ENCODE data around the gene CFAP53. TPM values are rescaled to one million over a fixed set of nuclear protein-coding genes. Genes with fewer than 3 reads are reported as not detected.
"Not testable (repeated sequence)": the region's sequence is repeated elsewhere in the genome, so short reads cannot be mapped to it uniquely, and the experiment has no call there.

Gene CFAP53
- total RNA-seq, 1 experiment from 2014 or later: 0.34 TPM

DNA sequence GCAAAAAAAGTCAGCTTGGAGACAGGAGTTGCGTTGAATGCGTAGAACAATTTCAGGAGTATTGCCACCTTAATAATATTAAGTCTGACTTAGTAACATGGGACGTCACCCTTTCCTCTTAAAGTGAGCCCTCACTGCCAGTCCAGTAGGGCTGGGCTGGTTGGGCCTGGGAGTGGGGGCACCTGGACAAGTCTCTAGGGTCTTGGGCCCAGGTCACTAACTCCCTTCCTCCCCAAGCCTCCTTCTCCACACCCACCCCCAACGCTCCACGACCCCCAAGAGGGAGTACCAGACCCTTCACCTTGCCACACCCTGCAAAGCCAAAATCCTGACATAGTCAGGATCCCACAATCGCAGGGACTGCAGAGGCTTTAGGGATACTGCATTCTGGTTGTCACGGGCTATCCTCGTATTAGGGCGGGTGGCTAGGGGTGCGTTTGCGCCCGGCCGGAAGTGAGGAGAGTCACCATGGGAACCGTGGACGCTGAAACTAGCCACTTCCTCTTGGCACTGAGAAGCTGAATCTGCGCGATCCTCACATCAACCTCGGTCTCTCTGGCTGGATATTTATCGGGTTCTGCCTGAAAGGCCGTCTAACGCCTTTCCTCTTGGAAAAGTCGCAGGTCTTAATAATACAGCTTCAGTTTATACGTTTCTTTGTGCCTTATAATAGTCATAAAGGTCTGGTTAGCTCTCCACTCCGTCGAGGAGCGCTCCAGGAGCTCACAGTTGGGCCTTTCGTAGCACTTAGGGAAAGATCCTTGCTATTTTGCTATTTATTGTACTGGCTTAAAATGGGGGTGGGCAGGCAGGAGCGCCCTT lies 31.5 kb upstream of the CFAP53 start:
- H3K27me3 ChIP-seq (ENCODE audit: low read length): no peaks in the 10 kb centered on the region
- H3K9me3 ChIP-seq (ENCODE audit: low read length): no peaks in the 10 kb centered on the region
- peak overlapping the region; percentile 78 for H3K4me2 ChIP-seq (ENCODE audit: low read depth, low read length, poor library complexity, severe bottlenecking)
- H3K79me2 ChIP-seq (ENCODE audit: low read length): no peaks in the 10 kb centered on the region
- H3K4me3 ChIP-seq (ENCODE audit: low read length): peak overlapping the region; percentile 63
- no peaks in the 10 kb centered on the region for H3K36me3 ChIP-seq (ENCODE audit: insufficient read depth, low read length)
- H3K27ac ChIP-seq (ENCODE audit: low read length): no peak overlapping the region
- DNase-seq: peak; percentile 95
- peaks cover 16% of the 10 kb centered on the region for H3K4me1 ChIP-seq (ENCODE audit: low read length)
- no peaks in the 10 kb centered on the region for H3K9me2 ChIP-seq (replicated peaks; ENCODE audit: insufficient read depth, low read length)
- H3K9ac ChIP-seq (ENCODE audit: low read length): peak overlapping the region; percentile 66
- H2AFZ ChIP-seq (ENCODE audit: low read length): peak overlapping the region; percentile 90
- H4K20me1 ChIP-seq (ENCODE audit: insufficient read depth, low read depth, low read length): no peaks in the 10 kb centered on the region

GRCh38 chr18:50293039-50293438 lies 26.7 kb upstream of the CFAP53 start:
- H3K9me3 ChIP-seq (ENCODE audit: low read length): no peaks in the 10 kb centered on the region

DNA sequence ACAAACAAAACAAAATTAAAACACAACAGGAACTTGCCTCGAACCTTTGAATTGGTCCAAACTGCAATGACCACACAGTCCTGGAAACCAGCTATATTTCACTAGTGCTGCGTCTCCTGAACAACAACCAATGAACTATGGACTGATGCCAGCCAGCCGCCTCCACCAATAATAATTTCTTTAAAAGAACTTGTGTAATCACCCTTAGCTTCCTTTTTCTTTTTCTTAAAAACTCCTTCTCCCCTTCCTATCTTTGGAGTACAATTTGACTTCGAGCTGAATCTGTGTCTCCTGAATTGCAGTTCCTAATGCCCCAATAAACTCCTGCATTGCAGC lies 22.8 kb upstream of the CFAP53 start:
- H3K4me3 ChIP-seq (ENCODE audit: low read length): no peak overlapping the region
- DNase-seq: no peak
- H2AFZ ChIP-seq (ENCODE audit: low read length): 0 out of 2 replicates have a peak overlapping the region, but pooled peaks have one; percentile 30
- peaks cover 15% of the 10 kb centered on the region for H3K4me1 ChIP-seq (ENCODE audit: low read length)
- H3K27me3 ChIP-seq (ENCODE audit: low read length): no peaks in the 10 kb centered on the region
- no peak overlapping the region for H3K9ac ChIP-seq (ENCODE audit: low read length)
- no peak overlapping the region for H3K27ac ChIP-seq (ENCODE audit: low read length)
- H3K9me2 ChIP-seq (replicated peaks; ENCODE audit: insufficient read depth, low read length): no peaks in the 10 kb centered on the region
- H3K36me3 ChIP-seq (ENCODE audit: insufficient read depth, low read length): 0 out of 2 replicates have a peak, but pooled peaks cover 6% of the 10 kb centered on the region
- peaks cover 21% of the 10 kb centered on the region for H3K79me2 ChIP-seq (ENCODE audit: low read length)
- no peaks in the 10 kb centered on the region for H3K9me3 ChIP-seq (ENCODE audit: low read length)
- H3K4me2 ChIP-seq (ENCODE audit: low read depth, low read length, poor library complexity, severe bottlenecking): no peak overlapping the region
- H4K20me1 ChIP-seq (ENCODE audit: insufficient read depth, low read depth, low read length): 0 out of 2 replicates have a peak, but pooled peaks cover 7% of the 10 kb centered on the region

More at GRCh38 chr18:50293039-50293438, 26.7 kb upstream of the CFAP53 start:
- Histone ChIP-seq H2AFZ (ENCODE audit: low read length) (no peak overlapping the region), H3K27ac (ENCODE audit: low read length) (no peak overlapping the region), H3K9ac (ENCODE audit: low read length) (no peak overlapping the region), H3K4me1 (ENCODE audit: low read length) (peaks cover 14% of the 10 kb centered on the region), H3K4me3 (ENCODE audit: low read length) (no peak overlapping the region), H3K79me2 (ENCODE audit: low read length) (no peaks in the 10 kb centered on the region), H4K20me1 (ENCODE audit: insufficient read depth, low read depth, low read length) (no peaks in the 10 kb centered on the region), H3K4me2 (ENCODE audit: low read depth, low read length, poor library complexity, severe bottlenecking) (no peak overlapping the region), H3K36me3 (ENCODE audit: insufficient read depth, low read length) (no peaks in the 10 kb centered on the region), H3K9me2 (replicated peaks; ENCODE audit: insufficient read depth, low read length) (no peaks in the 10 kb centered on the region), H3K27me3 (ENCODE audit: low read length) (no peaks in the 10 kb centered on the region)
- no peak for DNase-seq

DNA sequence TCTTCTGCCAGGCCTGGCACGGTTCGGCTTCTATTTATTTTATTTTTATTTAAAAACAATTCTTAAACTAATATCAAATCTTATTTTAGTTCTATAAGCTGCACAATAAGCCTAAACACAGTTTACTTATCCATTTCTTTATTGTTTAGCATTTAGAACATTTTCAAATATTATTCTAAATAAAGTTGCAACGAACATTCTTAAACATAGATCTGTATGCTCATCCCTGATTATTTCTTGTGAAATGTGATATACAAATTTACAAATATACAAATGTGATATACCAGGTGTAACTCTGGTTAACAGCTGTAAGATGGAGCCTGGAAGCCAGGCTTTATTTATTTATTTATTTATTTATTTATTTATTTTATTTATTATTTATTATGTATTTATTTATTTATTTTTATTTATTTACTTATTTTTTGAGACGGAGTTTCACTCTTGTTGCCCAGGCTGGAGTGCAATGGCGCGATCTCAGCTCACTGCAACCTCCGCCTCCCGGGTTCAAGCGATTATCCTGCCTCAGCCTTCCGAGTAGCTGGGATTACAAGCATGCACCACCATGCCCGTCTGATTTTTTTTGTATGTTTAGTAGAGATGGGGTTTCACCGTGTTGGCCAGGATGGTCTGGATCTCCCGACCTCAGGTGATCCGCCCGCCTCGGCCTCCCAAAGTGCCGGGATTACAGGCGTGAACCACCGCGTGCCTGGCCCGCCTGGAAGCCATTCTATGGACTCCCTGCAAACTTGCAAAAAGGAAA lies 22.2 kb upstream of the CFAP53 start:
- H3K27me3 ChIP-seq (ENCODE audit: low read length); H3K9me3 ChIP-seq (ENCODE audit: low read length); DNase-seq; H3K9me2 ChIP-seq (replicated peaks; ENCODE audit: insufficient read depth, low read length); H4K20me1 ChIP-seq (ENCODE audit: insufficient read depth, low read depth, low read length): not testable (repeated sequence)
- H2AFZ ChIP-seq (ENCODE audit: low read length): peak overlapping the region; percentile 99
- peak overlapping the region; percentile 68 for H3K27ac ChIP-seq (ENCODE audit: low read length)
- peaks cover 15% of the 10 kb centered on the region for H3K4me1 ChIP-seq (ENCODE audit: low read length)
- peak overlapping the region; percentile 100 for H3K4me3 ChIP-seq (ENCODE audit: low read length)
- peaks cover 21% of the 10 kb centered on the region for H3K79me2 ChIP-seq (ENCODE audit: low read length)
- H3K36me3 ChIP-seq (ENCODE audit: insufficient read depth, low read length): 0 out of 2 replicates have a peak, but pooled peaks cover 10% of the 10 kb centered on the region
- peak overlapping the region; percentile 87 for H3K4me2 ChIP-seq (ENCODE audit: low read depth, low read length, poor library complexity, severe bottlenecking)
- peak overlapping the region; percentile 78 for H3K9ac ChIP-seq (ENCODE audit: low read length)

DNA sequence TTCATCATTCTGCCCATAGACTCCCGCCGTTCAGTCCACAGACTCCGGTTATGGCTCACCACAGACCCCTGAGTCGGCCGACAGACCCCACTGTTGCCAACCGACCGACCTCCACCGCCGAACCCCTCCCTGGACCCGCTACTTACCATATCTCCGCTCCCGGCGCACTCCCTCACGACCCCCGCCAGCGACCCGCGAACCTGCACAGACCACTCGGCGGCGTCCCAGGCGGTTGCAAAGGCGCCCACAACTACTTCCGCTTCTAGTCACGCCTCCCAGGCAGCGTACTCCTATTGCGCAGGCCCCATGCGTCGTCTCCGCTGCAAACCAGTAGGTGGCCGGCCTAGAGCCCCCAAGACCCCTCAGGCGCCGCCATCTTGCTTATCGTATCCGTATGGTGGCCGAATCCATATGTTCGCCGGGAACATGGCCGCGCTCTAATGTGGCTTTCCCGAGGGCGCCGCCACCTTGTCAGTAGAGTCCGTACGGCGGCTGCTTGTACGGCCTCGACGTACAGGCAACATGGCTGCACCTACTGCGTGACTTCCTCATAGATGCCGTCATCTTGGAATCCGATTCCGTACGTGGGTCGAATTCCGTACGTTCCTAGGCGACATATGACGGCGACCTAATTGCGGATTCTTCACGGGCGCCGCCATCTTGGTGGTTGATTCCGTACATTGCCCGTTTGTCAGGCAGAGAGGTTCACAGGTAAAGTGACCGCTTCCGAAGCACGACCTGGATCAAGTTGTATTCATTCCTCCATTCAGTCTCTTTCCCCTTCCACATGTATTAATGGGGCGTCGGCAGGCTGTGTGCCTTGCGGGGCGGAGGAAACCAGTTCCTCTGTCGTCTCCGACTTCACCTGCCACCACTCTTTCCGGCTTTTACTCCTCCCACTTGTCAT lies 21.4 kb upstream of the CFAP53 start, which contains the start of gene CXXC1:
Gene CXXC1, minus strand, starts transcription at position 252 of the 907 bp plus-strand sequence. Its CDS starts 103 bp downstream, at position 149.
- H3K79me2 ChIP-seq (ENCODE audit: low read length): peaks cover 21% of the 10 kb centered on the region
- 0 out of 2 replicates have a peak, but pooled peaks cover 10% of the 10 kb centered on the region for H3K36me3 ChIP-seq (ENCODE audit: insufficient read depth, low read length)
- 0 out of 2 replicates have a peak, but pooled peaks cover 7% of the 10 kb centered on the region for H4K20me1 ChIP-seq (ENCODE audit: insufficient read depth, low read depth, low read length)
- DNase-seq: peak; percentile 100
- H3K27ac ChIP-seq (ENCODE audit: low read length): peak within 1 kb of the TSS; percentile 68
- no peaks in the 10 kb centered on the region for H3K9me3 ChIP-seq (ENCODE audit: low read length)
- H3K4me2 ChIP-seq (ENCODE audit: low read depth, low read length, poor library complexity, severe bottlenecking): peak within 1 kb of the TSS; percentile 88
- H3K27me3 ChIP-seq (ENCODE audit: low read length): no peaks in the 10 kb centered on the region
- H3K9ac ChIP-seq (ENCODE audit: low read length): peak within 1 kb of the TSS; percentile 97
- peak within 1 kb of the TSS; percentile 99 for H2AFZ ChIP-seq (ENCODE audit: low read length)
- H3K9me2 ChIP-seq (replicated peaks; ENCODE audit: insufficient read depth, low read length): no peaks in the 10 kb centered on the region
- H3K4me3 ChIP-seq (ENCODE audit: low read length): peak within 1 kb of the TSS; percentile 100
- peaks cover 15% of the 10 kb centered on the region for H3K4me1 ChIP-seq (ENCODE audit: low read length)

- Histone ChIP-seq H3K4me2 (ENCODE audit: low read depth, low read length, poor library complexity, severe bottlenecking) (peak overlapping the region; percentile 88), H3K9me2 (replicated peaks; ENCODE audit: insufficient read depth, low read length) (no peaks in the 10 kb centered on the region), H3K9ac (ENCODE audit: low read length) (peak overlapping the region; percentile 97), H4K20me1 (ENCODE audit: insufficient read depth, low read depth, low read length) (0 out of 2 replicates have a peak, but pooled peaks cover 7% of the 10 kb centered on the region), H3K4me1 (ENCODE audit: low read length) (peaks cover 17% of the 10 kb centered on the region), H2AFZ (ENCODE audit: low read length) (peak overlapping the region; percentile 15; the same call in 1 of the 2 replicates), H3K79me2 (ENCODE audit: low read length) (peaks cover 21% of the 10 kb centered on the region), H3K36me3 (ENCODE audit: insufficient read depth, low read length) (0 out of 2 replicates have a peak, but pooled peaks cover 10% of the 10 kb centered on the region), H3K4me3 (ENCODE audit: low read length) (peak overlapping the region; percentile 100), H3K27me3 (ENCODE audit: low read length) (no peaks in the 10 kb centered on the region), H3K27ac (ENCODE audit: low read length) (peak overlapping the region; percentile 21), H3K9me3 (ENCODE audit: low read length) (no peaks in the 10 kb centered on the region)
- DNase-seq: peak; percentile 62
Measured at GRCh38 chr18:50287028-50287440, 20.7 kb upstream of the CFAP53 start.

- peak overlapping the region; percentile 100 for H3K4me3 ChIP-seq (ENCODE audit: low read length)
- H3K9me3 ChIP-seq (ENCODE audit: low read length): no peaks in the 10 kb centered on the region
- 0 out of 2 replicates have a peak, but pooled peaks cover 10% of the 10 kb centered on the region for H3K36me3 ChIP-seq (ENCODE audit: insufficient read depth, low read length)
- no peak for DNase-seq
- H3K9ac ChIP-seq (ENCODE audit: low read length): peak overlapping the region; percentile 97
- no peak overlapping the region for H2AFZ ChIP-seq (ENCODE audit: low read length)
- peaks cover 21% of the 10 kb centered on the region for H3K79me2 ChIP-seq (ENCODE audit: low read length)
- peak overlapping the region; percentile 21; the same call in 1 of the 2 replicates for H3K27ac ChIP-seq (ENCODE audit: low read length)
- peak overlapping the region; percentile 88 for H3K4me2 ChIP-seq (ENCODE audit: low read depth, low read length, poor library complexity, severe bottlenecking)
- H3K4me1 ChIP-seq (ENCODE audit: low read length): peaks cover 18% of the 10 kb centered on the region
- H3K27me3 ChIP-seq (ENCODE audit: low read length): no peaks in the 10 kb centered on the region
- H4K20me1 ChIP-seq (ENCODE audit: insufficient read depth, low read depth, low read length): 0 out of 2 replicates have a peak, but pooled peaks cover 7% of the 10 kb centered on the region
- no peaks in the 10 kb centered on the region for H3K9me2 ChIP-seq (replicated peaks; ENCODE audit: insufficient read depth, low read length)
Measured at GRCh38 chr18:50286391-50287027, 20.2 kb upstream of the CFAP53 start.
